ENCODE results near the gene AMY1B. TPM values are rescaled to one million over a fixed set of nuclear protein-coding genes. Genes with fewer than 3 reads are reported as not detected.
"Not testable (repeated sequence)": the region's sequence is repeated elsewhere in the genome, so short reads cannot be mapped to it uniquely, and the experiment has no call there.

The AMY1B gene
- polyA plus RNA-seq (ENCODE audit: insufficient read length in 12 of 12), result under 1 TPM in 2 of 12 donors, not detected in 10; 0.33 to 0.47 TPM
- long read RNA-seq, donor 1, result 0 reads
- long read RNA-seq, donor 2, result 0 reads
- long read RNA-seq, donor 3, result 0 reads
- long read RNA-seq, donor 4, result 0 reads
- long read RNA-seq, donor 5, result 0 reads
- long read RNA-seq, donor 6, result 0 reads
- long read RNA-seq, donor 7, result 0 reads
- long read RNA-seq, donor 8, result 0 reads
- long read RNA-seq, donor 9, result 0 reads
- long read RNA-seq, donor 10, result 0 reads
- long read RNA-seq, donor 11, result 0 reads

DNA sequence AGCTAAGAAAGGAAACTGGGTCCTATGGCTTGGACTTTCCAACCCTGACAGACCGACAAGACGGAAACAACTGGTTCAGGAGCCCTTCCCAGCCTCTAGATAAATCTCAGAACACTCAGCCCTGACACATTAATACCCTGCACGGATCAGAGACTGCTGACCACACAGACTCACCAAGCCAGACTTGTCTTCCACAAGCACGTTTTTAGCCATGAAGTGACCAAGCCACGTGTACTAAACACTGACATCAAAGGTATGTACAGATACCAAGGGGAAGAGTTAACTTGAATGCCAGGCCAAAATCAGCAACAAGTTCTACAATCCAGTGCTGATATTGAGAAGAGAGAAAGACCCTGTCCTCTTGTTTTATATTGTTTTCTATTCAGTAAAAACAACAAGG is at the start of gene AMY1B:
Gene AMY1B, minus strand, starts transcription at position 101 of the 400 bp plus-strand sequence. CDS start 571 bp downstream, outside the sequence.
- DNase-seq, result not testable (repeated sequence)

DNA sequence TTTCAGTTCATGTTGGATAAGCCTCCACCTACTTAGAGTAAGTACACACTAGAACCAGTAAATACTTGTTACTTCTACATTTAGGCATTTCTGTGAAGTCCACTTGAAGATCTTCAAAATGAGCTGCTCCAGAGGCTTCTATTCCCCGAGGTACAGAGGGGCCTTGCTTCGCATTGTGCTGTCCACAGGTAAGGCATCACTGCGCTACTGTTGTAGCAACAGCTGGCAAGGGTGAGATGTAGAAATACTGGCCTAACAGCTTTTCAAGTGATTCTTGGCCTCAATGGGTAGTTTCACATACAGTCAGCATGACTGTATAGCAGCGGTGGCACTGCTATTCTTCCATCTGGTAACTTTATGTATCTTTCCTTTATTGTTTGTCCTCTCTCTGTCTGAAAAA is 49.0 kb upstream of the AMY1B start:
- not testable (repeated sequence) for DNase-seq

DNA sequence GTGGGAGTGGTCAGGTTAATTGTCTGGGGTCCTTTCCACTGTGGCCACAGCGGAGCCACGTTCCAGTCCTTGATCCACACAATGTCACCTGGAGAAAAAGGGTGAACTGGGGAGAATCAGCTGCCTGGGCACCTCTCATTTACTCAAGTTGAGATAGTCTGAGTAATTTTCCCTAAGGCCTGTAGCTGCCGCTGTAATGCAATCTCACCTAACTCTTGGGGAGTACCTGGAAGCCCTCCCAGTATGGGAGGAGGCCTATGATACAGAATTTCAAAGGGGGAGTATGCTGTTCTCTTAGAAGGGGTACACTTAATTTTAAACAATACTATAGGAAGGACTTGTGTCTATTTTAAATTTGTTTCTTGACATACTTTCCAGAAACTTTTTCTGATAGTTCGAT is 48.4 kb upstream of the AMY1B start:
- DNase-seq, result not testable (repeated sequence)

DNA sequence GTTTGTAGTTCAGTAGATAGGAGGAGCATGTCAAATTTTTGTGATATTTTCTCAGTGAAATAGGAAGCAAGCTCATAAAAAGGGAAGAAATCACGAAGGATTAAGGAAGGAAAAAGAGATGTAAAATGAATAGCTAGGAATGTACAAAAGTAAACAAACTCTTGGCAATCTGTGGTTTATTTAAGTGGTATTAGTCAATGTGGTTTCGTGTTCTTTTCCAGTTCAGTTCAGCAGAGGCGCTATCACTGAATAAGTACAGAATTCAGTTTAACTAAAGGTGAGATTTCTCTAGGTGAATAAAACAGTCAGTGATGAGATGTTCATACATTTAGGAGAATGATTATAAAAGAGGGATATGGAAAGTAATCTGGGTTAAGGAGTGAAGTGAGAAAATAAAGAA is 42.0 kb upstream of the AMY1B start:
- DNase-seq, result not testable (repeated sequence)

DNA sequence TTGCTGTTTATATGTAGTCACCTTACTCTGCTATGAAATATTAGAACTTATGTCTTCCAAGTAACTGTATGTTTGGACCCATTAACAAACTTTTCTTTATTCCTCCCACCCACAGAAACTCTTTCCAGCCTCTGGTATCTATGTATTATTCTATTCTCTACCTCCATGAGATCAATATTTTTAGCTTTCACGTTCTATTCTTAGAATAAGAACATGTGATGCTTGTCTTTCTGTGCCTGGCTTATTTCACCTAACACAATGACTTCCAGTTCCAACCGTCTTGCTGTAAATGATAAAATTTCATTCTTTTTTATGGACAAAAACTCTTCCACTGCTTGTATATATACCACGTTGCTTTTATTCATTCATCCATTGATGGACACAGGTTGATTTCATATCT is 39.3 kb upstream of the AMY1B start:
- DNase-seq, result not testable (repeated sequence)

DNA sequence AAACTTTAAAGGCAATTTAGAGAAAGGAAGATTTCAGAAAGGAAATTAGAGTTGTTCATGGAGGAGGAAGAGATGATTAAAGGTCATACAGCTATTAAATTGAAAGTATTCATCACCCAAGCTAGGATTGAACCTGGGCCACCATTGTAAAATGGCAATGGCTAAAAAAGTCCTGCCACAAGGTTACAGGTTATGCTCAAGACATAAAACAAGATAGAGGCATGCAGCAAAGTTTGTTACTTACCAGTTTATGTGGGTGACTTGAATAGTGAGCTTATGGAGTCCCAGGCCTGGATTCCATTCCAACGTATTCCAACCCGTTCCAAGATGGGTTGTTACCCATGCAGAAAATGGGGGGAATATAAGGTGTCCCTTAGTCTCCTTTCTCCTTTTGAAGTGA is 25.5 kb upstream of the AMY1B start:
- not testable (repeated sequence) for DNase-seq

DNA sequence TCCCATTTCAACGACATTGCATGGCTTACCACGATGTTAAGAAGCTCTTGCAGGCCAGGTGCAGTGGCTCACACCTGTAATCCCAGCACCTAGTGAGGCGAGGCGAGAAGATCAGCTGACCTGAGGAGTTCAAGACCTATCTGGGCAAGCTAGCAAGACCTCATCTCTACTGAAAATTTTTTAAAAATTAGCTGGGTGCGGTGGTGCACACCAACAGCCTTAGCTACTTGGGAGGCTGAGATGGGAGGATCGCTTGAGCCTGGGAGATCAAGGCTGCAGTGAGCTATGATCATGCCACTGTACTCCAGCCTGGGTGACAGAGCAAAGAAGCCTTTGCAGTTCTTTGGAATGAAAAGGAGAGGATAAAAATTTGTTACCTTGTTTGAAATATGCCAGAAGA is 21.4 kb upstream of the AMY1B start:
- not testable (repeated sequence) for DNase-seq

DNA sequence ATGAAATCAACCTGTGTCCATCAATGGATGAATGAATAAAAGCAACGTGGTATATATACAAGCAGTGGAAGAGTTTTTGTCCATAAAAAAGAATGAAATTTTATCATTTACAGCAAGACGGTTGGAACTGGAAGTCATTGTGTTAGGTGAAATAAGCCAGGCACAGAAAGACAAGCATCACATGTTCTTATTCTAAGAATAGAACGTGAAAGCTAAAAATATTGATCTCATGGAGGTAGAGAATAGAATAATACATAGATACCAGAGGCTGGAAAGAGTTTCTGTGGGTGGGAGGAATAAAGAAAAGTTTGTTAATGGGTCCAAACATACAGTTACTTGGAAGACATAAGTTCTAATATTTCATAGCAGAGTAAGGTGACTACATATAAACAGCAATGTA is 14.4 kb upstream of the AMY1B start:
- DNase-seq, result not testable (repeated sequence)

DNA sequence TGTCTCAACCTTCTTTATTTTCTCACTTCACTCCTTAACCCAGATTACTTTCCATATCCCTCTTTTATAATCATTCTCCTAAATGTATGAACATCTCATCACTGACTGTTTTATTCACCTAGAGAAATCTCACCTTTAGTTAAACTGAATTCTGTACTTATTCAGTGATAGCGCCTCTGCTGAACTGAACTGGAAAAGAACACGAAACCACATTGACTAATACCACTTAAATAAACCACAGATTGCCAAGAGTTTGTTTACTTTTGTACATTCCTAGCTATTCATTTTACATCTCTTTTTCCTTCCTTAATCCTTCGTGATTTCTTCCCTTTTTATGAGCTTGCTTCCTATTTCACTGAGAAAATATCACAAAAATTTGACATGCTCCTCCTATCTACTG is 11.7 kb upstream of the AMY1B start:
- DNase-seq, result not testable (repeated sequence)

DNA sequence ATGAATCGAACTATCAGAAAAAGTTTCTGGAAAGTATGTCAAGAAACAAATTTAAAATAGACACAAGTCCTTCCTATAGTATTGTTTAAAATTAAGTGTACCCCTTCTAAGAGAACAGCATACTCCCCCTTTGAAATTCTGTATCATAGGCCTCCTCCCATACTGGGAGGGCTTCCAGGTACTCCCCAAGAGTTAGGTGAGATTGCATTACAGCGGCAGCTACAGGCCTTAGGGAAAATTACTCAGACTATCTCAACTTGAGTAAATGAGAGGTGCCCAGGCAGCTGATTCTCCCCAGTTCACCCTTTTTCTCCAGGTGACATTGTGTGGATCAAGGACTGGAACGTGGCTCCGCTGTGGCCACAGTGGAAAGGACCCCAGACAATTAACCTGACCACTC is 5.2 kb upstream of the AMY1B start:
- not testable (repeated sequence) for DNase-seq

DNA sequence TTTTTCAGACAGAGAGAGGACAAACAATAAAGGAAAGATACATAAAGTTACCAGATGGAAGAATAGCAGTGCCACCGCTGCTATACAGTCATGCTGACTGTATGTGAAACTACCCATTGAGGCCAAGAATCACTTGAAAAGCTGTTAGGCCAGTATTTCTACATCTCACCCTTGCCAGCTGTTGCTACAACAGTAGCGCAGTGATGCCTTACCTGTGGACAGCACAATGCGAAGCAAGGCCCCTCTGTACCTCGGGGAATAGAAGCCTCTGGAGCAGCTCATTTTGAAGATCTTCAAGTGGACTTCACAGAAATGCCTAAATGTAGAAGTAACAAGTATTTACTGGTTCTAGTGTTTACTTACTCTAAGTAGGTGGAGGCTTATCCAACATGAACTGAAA is 4.7 kb upstream of the AMY1B start:
- DNase-seq, result not testable (repeated sequence)

DNA sequence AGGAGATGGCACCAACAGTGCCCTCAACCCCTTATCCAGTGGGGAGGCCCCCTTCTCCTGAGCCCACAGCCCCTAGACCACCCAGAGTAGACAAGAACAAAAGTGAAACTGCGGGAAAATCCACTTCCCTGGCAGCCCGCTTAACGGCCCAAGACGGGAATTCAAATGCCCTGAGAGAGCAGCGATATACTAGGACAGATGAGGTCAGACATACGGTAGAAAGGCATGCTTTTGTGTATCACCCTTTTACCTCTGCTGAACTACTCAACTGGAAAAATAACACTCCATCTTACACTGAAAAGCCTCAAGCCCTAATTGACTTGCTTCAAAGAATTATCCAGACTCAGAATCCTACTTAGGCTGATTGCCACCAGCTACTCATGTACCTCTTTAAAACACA is 1.4 kb upstream of the AMY1B start:
- not testable (repeated sequence) for DNase-seq

DNA sequence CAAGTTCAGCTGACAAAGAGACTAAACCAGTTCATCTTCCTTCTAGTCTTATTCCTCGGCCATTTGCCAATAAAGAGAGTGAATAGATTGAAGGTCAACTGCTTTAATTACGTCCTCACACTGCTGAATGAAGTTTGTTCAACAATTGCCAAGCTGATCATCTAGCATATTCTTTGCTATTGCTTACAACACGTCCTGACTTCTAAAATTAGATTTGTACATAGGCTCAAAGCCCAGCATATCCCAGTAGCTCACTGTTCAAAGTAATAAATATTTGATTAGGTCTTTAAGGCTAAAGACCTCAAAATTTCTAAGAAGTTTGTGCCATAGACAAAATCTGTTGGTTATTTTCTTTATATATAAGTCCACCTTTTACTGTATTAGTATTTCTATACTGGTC is 19.7 kb downstream of the AMY1B start:
- not testable (repeated sequence) for DNase-seq

DNA sequence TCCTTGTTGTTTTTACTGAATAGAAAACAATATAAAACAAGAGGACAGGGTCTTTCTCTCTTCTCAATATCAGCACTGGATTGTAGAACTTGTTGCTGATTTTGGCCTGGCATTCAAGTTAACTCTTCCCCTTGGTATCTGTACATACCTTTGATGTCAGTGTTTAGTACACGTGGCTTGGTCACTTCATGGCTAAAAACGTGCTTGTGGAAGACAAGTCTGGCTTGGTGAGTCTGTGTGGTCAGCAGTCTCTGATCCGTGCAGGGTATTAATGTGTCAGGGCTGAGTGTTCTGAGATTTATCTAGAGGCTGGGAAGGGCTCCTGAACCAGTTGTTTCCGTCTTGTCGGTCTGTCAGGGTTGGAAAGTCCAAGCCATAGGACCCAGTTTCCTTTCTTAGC is 40.5 kb downstream of the AMY1B start, which contains the start of gene AMY1A:
Gene AMY1A, plus strand, starts transcription at position 301 of the 400 bp plus-strand sequence. CDS start 571 bp downstream, outside the sequence.
- DNase-seq, result not testable (repeated sequence)

DNA sequence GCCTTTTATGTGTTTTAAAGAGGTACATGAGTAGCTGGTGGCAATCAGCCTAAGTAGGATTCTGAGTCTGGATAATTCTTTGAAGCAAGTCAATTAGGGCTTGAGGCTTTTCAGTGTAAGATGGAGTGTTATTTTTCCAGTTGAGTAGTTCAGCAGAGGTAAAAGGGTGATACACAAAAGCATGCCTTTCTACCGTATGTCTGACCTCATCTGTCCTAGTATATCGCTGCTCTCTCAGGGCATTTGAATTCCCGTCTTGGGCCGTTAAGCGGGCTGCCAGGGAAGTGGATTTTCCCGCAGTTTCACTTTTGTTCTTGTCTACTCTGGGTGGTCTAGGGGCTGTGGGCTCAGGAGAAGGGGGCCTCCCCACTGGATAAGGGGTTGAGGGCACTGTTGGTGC is 41.9 kb downstream of the AMY1B start:
- DNase-seq, result not testable (repeated sequence)

DNA sequence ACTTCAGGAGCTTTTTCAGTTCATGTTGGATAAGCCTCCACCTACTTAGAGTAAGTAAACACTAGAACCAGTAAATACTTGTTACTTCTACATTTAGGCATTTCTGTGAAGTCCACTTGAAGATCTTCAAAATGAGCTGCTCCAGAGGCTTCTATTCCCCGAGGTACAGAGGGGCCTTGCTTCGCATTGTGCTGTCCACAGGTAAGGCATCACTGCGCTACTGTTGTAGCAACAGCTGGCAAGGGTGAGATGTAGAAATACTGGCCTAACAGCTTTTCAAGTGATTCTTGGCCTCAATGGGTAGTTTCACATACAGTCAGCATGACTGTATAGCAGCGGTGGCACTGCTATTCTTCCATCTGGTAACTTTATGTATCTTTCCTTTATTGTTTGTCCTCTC is 45.1 kb downstream of the AMY1B start:
- not testable (repeated sequence) for DNase-seq

DNA sequence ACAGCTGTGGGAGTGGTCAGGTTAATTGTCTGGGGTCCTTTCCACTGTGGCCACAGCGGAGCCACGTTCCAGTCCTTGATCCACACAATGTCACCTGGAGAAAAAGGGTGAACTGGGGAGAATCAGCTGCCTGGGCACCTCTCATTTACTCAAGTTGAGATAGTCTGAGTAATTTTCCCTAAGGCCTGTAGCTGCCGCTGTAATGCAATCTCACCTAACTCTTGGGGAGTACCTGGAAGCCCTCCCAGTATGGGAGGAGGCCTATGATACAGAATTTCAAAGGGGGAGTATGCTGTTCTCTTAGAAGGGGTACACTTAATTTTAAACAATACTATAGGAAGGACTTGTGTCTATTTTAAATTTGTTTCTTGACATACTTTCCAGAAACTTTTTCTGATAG is 45.7 kb downstream of the AMY1B start:
- DNase-seq, result not testable (repeated sequence)

DNA sequence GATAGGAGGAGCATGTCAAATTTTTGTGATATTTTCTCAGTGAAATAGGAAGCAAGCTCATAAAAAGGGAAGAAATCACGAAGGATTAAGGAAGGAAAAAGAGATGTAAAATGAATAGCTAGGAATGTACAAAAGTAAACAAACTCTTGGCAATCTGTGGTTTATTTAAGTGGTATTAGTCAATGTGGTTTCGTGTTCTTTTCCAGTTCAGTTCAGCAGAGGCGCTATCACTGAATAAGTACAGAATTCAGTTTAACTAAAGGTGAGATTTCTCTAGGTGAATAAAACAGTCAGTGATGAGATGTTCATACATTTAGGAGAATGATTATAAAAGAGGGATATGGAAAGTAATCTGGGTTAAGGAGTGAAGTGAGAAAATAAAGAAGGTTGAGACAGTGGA is 52.1 kb downstream of the AMY1B start:
- DNase-seq, result not testable (repeated sequence)

DNA sequence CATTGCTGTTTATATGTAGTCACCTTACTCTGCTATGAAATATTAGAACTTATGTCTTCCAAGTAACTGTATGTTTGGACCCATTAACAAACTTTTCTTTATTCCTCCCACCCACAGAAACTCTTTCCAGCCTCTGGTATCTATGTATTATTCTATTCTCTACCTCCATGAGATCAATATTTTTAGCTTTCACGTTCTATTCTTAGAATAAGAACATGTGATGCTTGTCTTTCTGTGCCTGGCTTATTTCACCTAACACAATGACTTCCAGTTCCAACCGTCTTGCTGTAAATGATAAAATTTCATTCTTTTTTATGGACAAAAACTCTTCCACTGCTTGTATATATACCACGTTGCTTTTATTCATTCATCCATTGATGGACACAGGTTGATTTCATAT is 54.8 kb downstream of the AMY1B start:
- DNase-seq, result not testable (repeated sequence)

All from muscle of arm (tissue), 14 donors.